Lower leg skin (tissue), 4 donors: ENCODE data around the gene YIPF5. TPM values are rescaled to one million over a fixed set of nuclear protein-coding genes. Genes with fewer than 3 reads are reported as not detected.
A peak's percentile ranks its signal among the peaks of the same experiment; 100 is the strongest.

Source experiments
- DNase-seq, 2 donors: peaks; one replicate each; pipeline ENCODE4 v3.0.0-alpha.2; 2019; ENCODE audit warnings: low spot score in 2 of 2
- H3K4me3 ChIP-seq: fragments of 200-600 bp; sonication (generic); 2 replicates; pipeline ENCODE4 v1.5.1; 2017; ENCODE audit warnings: mild to moderate bottlenecking, low read depth; ENCODE audit not compliant: poor library complexity, severe bottlenecking
- CTCF ChIP-seq, 3 donors: fragments of 450-650 bp; IDR thresholded peaks; one replicate each; pipeline ENCODE4 v1.5.1; 2016; ENCODE audit warnings: antibody characterized with exemption in 3 of 3, mild to moderate bottlenecking in 3 of 3, moderate library complexity in 2 of 3
- POLR2A ChIP-seq, 2 donors: fragments of 450-650 bp; IDR thresholded peaks; one replicate each; pipeline ENCODE4 v1.6.1; 2016 to 2017; ENCODE audit warnings: antibody characterized with exemption in 2 of 2, mild to moderate bottlenecking in 1 of 2, moderate library complexity in 1 of 2
- WGBS, 2 donors: methylation state at CpG; one replicate each; pipeline ENCODE4 v1.1.5; 2018; 5-methylcytosine and 5-hydroxymethylcytosine counted together
- intact Hi-C: fragments of 100-400 bp; cut with DNase I; formaldehyde crosslinking; loops from one replicate; pipeline ENCODE4 v1.15.0; 2023; ENCODE audit warnings: low total_unique reads
- total RNA-seq, 4 donors: library from RNA; depleted of rRNA; stranded (reverse); fragments of >200 nt; gene quantifications; one replicate each; pipeline ENCODE4 v1.1.0, GENCODE V29; 2016

Gene YIPF5
- total RNA-seq, 4 donors from 2014 or later, result 30.4 to 35.0 (median 33.2) TPM

GRCh38 chr5:144179226-144179625 lies 8.8 kb upstream of the YIPF5 start:
- 88 to 100% methylated on average over 1 of the region's 1 CpG for WGBS, 2 donors
- TF ChIP-seq CTCF (IDR thresholded peaks at IDR 0.05) (no peak), POLR2A (IDR thresholded peaks at IDR 0.05) (no peak)
- no peak for DNase-seq

GRCh38 chr5:144177548-144177947 lies 7.1 kb upstream of the YIPF5 start:
- H3K4me3 ChIP-seq, result no peak overlapping the region
- DNase-seq, result no peak
- 79 to 87% methylated on average over 3 of the region's 3 CpGs for WGBS, 2 donors
- TF ChIP-seq CTCF (IDR thresholded peaks at IDR 0.05) (no peak), POLR2A (IDR thresholded peaks at IDR 0.05) (no peak)
- intact Hi-C loops, result no loop called here

More at GRCh38 chr5:144179226-144179625, 8.8 kb upstream of the YIPF5 start:
- H3K4me3 ChIP-seq, result no peak overlapping the region
- intact Hi-C loops, result no loop called here

GRCh38 chr5:144173766-144174165 lies 3.3 kb upstream of the YIPF5 start:
- WGBS, 2 donors, result 40 to 45% methylated on average over 3 of the region's 3 CpGs
- TF ChIP-seq POLR2A (IDR thresholded peaks at IDR 0.05) (no peak), CTCF (IDR thresholded peaks at IDR 0.05) (no peak)
- no peak overlapping the region for H3K4me3 ChIP-seq
- no peak for DNase-seq
- intact Hi-C loops, result no loop called here

- DNase-seq, result no peak
- intact Hi-C loops, result no loop called here
- H3K4me3 ChIP-seq, result peak overlapping the region; percentile 79
- TF ChIP-seq POLR2A (IDR thresholded peaks at IDR 0.05) (no peak), CTCF (IDR thresholded peaks at IDR 0.05) (no peak)
- 0 to 2% methylated on average over 12 of the region's 12 CpGs for WGBS, 2 donors
Measured at GRCh38 chr5:144169904-144170275, 569 bp downstream of the YIPF5 start.

GRCh38 chr5:144167998-144168397 lies 2.5 kb downstream of the YIPF5 start:
- no peak for TF ChIP-seq POLR2A (IDR thresholded peaks at IDR 0.05)
- TF ChIP-seq CTCF (IDR thresholded peaks at IDR 0.05), result no peak
- 73 to 75% methylated on average over 3 of the region's 3 CpGs for WGBS, 2 donors
- intact Hi-C loops, result no loop called here

GRCh38 chr5:144166696-144167095 lies 3.8 kb downstream of the YIPF5 start:
- no peak overlapping the region for H3K4me3 ChIP-seq
- TF ChIP-seq CTCF (IDR thresholded peaks at IDR 0.05) (no peak), POLR2A (IDR thresholded peaks at IDR 0.05) (no peak)
- DNase-seq, result no peak
- 83% methylated on average over 1 of the region's 1 CpG for WGBS, 2 donors
- intact Hi-C loops, result no loop called here

More at GRCh38 chr5:144167998-144168397, 2.5 kb downstream of the YIPF5 start:
- no peak for DNase-seq
- no peak overlapping the region for H3K4me3 ChIP-seq
